SK-N-SH (cell line): ENCODE results near the gene DTNA. TPM values are rescaled to one million over a fixed set of nuclear protein-coding genes. Genes with fewer than 3 reads are reported as not detected.

ENCODE experiments used
- CTCF ChIA-PET: fragments of 300-600, 350-600 bp; formaldehyde crosslinking; extraction: SDS; loops from one replicate; lab custom pipeline; 2021; lab: Yijun Ruan, JAX
- POLR2A ChIA-PET: fragments of 350-600 bp; sonication (Branson Sonifier 250); formaldehyde crosslinking; extraction: SDS; loops from one replicate; lab custom pipeline; 2020; ENCODE audit warnings: antibody characterized with exemption, inconsistent platforms; lab: Yijun Ruan, JAX
- DNase-seq: peaks from one replicate; pipeline ENCODE4 v3.0.0; 2012
- H2AFZ ChIP-seq: fragments of 200-600 bp; sonication (generic); 2 replicates; pipeline ENCODE4 v1.8.1; 2016; ENCODE audit warnings: antibody characterized with exemption, mild to moderate bottlenecking, low read depth
- H3F3A ChIP-seq: fragments of 200-600 bp; sonication (generic); replicated peaks from 2 replicates; pipeline ENCODE3; 2016; ENCODE audit warnings: antibody characterized with exemption, mild to moderate bottlenecking; ENCODE audit not compliant: insufficient read depth
- H3K27ac ChIP-seq, 2 experiments: fragments of 200-500 bp in 1 of 2; fragments of 200-600 bp in 1 of 2; sonication (Bioruptor generic) in 1 of 2; sonication (generic), shearing (Covaris generic) in 1 of 2; 2 replicates each; pipeline versions ENCODE4 v1.5.1 to v1.6.1; 2014 to 2016; ENCODE audit warnings: low read depth in 2 of 2, inconsistent platforms in 1 of 2, low read length in 1 of 2, mild to moderate bottlenecking in 1 of 2, mixed read lengths in 1 of 2
- H3K27me3 ChIP-seq: fragments of 200-600 bp; sonication (generic), shearing (Covaris generic); 2 replicates; pipeline ENCODE4 v1.6.1; 2016; ENCODE audit warnings: mixed run types; ENCODE audit not compliant: insufficient read depth
- H3K36me3 ChIP-seq, 2 experiments: fragments of 200-500 bp in 1 of 2; fragments of 200-600 bp in 1 of 2; sonication (Bioruptor generic) in 1 of 2; sonication (generic) in 1 of 2; replicated peaks in 1 of 2; 2 replicates each; pipeline versions ENCODE3 to v1.5.1; 2014 to 2016; ENCODE audit warnings: low read length in 1 of 2, mild to moderate bottlenecking in 1 of 2; ENCODE audit not compliant: insufficient read depth in 2 of 2, control insufficient read depth in 1 of 2
- H3K4me1 ChIP-seq, 2 experiments: fragments of 200-500 bp in 1 of 2; fragments of 200-600 bp in 1 of 2; sonication (Bioruptor generic) in 1 of 2; sonication (generic), shearing (Covaris generic) in 1 of 2; 2 replicates each; pipeline versions ENCODE4 v1.5.1 to v1.6.1; 2014 to 2016; ENCODE audit warnings: low read depth in 1 of 2, low read length in 1 of 2, mixed run types in 1 of 2; ENCODE audit not compliant: insufficient read depth in 2 of 2, control insufficient read depth in 1 of 2
- H3K4me2 ChIP-seq: fragments of 200-600 bp; sonication (generic), shearing (Covaris generic); 2 replicates; pipeline ENCODE4 v1.6.1; 2017; ENCODE audit warnings: mixed run types
- H3K4me3 ChIP-seq, 2 experiments: fragments of 200-500 bp in 1 of 2; fragments of 200-600 bp in 1 of 2; sonication (Bioruptor generic) in 1 of 2; sonication (generic), shearing (Covaris generic) in 1 of 2; 2 replicates each; pipeline versions ENCODE4 v1.5.1 to v1.8.1; 2014 to 2016; ENCODE audit warnings: low read depth in 2 of 2, inconsistent platforms in 1 of 2, low read length in 1 of 2, mild to moderate bottlenecking in 1 of 2, mixed read lengths in 1 of 2, moderate library complexity in 1 of 2
- H3K79me2 ChIP-seq: fragments of 200-600 bp; sonication (generic); 2 replicates; pipeline ENCODE4 v1.8.1; 2017; ENCODE audit warnings: mild to moderate bottlenecking; ENCODE audit not compliant: insufficient read depth
- H3K9ac ChIP-seq: fragments of 200-600 bp; sonication (generic); 2 replicates; pipeline ENCODE4 v1.6.1; 2017; ENCODE audit warnings: mixed run types
- H3K9me2 ChIP-seq: fragments of 200-600 bp; sonication (generic); 2 replicates; pipeline ENCODE4 v1.6.1; 2017; ENCODE audit warnings: mixed run types
- H3K9me3 ChIP-seq: fragments of 200-600 bp; sonication (generic); 2 replicates; pipeline ENCODE4 v1.6.1; 2017; ENCODE audit warnings: mixed run types, mild to moderate bottlenecking, moderate library complexity
- H4K20me1 ChIP-seq: fragments of 200-600 bp; sonication (generic); 2 replicates; pipeline ENCODE4 v1.6.1; 2017; ENCODE audit warnings: mild to moderate bottlenecking, mixed run types; ENCODE audit not compliant: insufficient read depth
- CHD2 ChIP-seq: fragments of 150-350 bp; IDR thresholded peaks from 2 replicates; pipeline ENCODE4 v1.6.1; 2018; ENCODE audit warnings: low read length; ENCODE audit not compliant: partially characterized antibody
- ELF1 ChIP-seq: IDR thresholded peaks from 2 replicates; pipeline ENCODE4 v1.4.0; 2012
- EP300 ChIP-seq, 2 experiments: IDR thresholded peaks; 2 replicates each; pipeline versions ENCODE4 v1.4.0 to v1.6.1; 2012; ENCODE audit warnings: borderline replicate concordance in 1 of 2, low read depth in 1 of 2, low read length in 1 of 2
- FOSL2 ChIP-seq: IDR thresholded peaks from 2 replicates; pipeline ENCODE4 v1.4.0; 2012; ENCODE audit warnings: low read depth, mild to moderate bottlenecking, moderate library complexity, borderline replicate concordance
- FOXM1 ChIP-seq: IDR thresholded peaks from 2 replicates; pipeline ENCODE4 v1.4.0; 2012; ENCODE audit warnings: low read depth, mild to moderate bottlenecking
- JUND ChIP-seq: IDR thresholded peaks from 2 replicates; pipeline ENCODE4 v1.4.0; 2012
- MAX ChIP-seq: IDR thresholded peaks from 2 replicates; pipeline ENCODE4 v1.4.0; 2012; ENCODE audit warnings: low read depth
- MEF2A ChIP-seq: IDR thresholded peaks from 2 replicates; pipeline ENCODE4 v1.4.0; 2012; ENCODE audit warnings: low read depth, borderline replicate concordance
- MXI1 ChIP-seq: IDR thresholded peaks from 2 replicates; pipeline ENCODE4 v1.6.1; 2012; ENCODE audit warnings: mild to moderate bottlenecking, low read depth, low read length, improper control_type of control experiment
- NFIC ChIP-seq: IDR thresholded peaks from 2 replicates; pipeline ENCODE4 v1.4.0; 2012; ENCODE audit warnings: borderline replicate concordance
- POLR2AphosphoS5 ChIP-seq: IDR thresholded peaks from 2 replicates; pipeline ENCODE4 v1.6.1; 2012; ENCODE audit warnings: low read depth, low read length
- REST ChIP-seq: IDR thresholded peaks from 2 replicates; pipeline ENCODE4 v1.6.1; 2012; ENCODE audit warnings: mild to moderate bottlenecking, low read depth, low read length, moderate library complexity
- RFX5 ChIP-seq: IDR thresholded peaks from 2 replicates; pipeline ENCODE4 v1.6.1; 2012; ENCODE audit warnings: mild to moderate bottlenecking, improper control_type of control experiment, low read length
- TAF1 ChIP-seq: IDR thresholded peaks from 2 replicates; pipeline ENCODE4 v1.6.1; 2012; ENCODE audit warnings: low read depth, mild to moderate bottlenecking, low read length, moderate library complexity, borderline replicate concordance
- TCF12 ChIP-seq: IDR thresholded peaks from 2 replicates; pipeline ENCODE4 v1.4.0; 2012
- USF2 ChIP-seq: fragments of 150-350 bp; IDR thresholded peaks from 2 replicates; pipeline ENCODE4 v1.6.1; 2017; ENCODE audit warnings: antibody characterized with exemption, low read length, low read depth, borderline replicate concordance
- WGBS: methylation state at CpG from one replicate; pipeline ENCODE4 v1.1.6; 2017; ENCODE audit warnings: low lambda C conversion rate; 5-methylcytosine and 5-hydroxymethylcytosine counted together
- polyA plus RNA-seq, 3 experiments: library from polyadenylated mRNA; depleted of rRNA; stranded (reverse); fragments of >200 nt; gene quantifications; 2 replicates each; pipeline ENCODE4 v1.2.3, GENCODE V29; 2012

DTNA gene
- polyA plus RNA-seq, 1 of the 3 experiments (the other 2 are of a cell fraction): 7.9 TPM

GRCh38 chr18:34799291-34799690 lies 89.2 kb downstream of the DTNA start:
- Histone ChIP-seq H3K4me1 (peaks cover 0 to 2% of the 10 kb centered on the region in 2 experiments; a peak in 2 of 4 replicates), H3K27me3 (no peaks in the 10 kb centered on the region), H3K79me2 (no peaks in the 10 kb centered on the region), H3K9ac (no peak overlapping the region), H3K4me3 (no peak overlapping the region), H3F3A (no peaks in the 10 kb centered on the region), H3K9me3 (no peaks in the 10 kb centered on the region), H2AFZ (no peak overlapping the region), H3K4me2 (no peak overlapping the region), H3K36me3 (no peaks in the 10 kb centered on the region), H4K20me1 (no peaks in the 10 kb centered on the region), H3K27ac (no peak overlapping the region), H3K9me2 (no peaks in the 10 kb centered on the region)
- TF ChIP-seq MXI1 (no peak), NFIC (no peak), FOSL2 (no peak), JUND (no peak)
- WGBS: 91% methylated on average over 4 of the region's 4 CpGs
- CTCF ChIA-PET: no interaction called here
- POLR2A ChIA-PET: no interaction called here
- DNase-seq: no peak

- Histone ChIP-seq H3K27ac (no peak overlapping the region), H3K36me3 (no peaks in the 10 kb centered on the region), H3K4me3 (no peak overlapping the region), H3K9me3 (no peaks in the 10 kb centered on the region), H3K4me1 (peaks cover 0 to under 1% of the 10 kb centered on the region in 2 experiments; a peak in 1 of 4 replicates), H3K27me3 (no peaks in the 10 kb centered on the region), H2AFZ (no peak overlapping the region), H3K4me2 (no peak overlapping the region), H4K20me1 (no peaks in the 10 kb centered on the region), H3K9me2 (no peaks in the 10 kb centered on the region), H3F3A (no peaks in the 10 kb centered on the region), H3K9ac (no peak overlapping the region), H3K79me2 (no peaks in the 10 kb centered on the region)
- no peak for TF ChIP-seq MAX
- no peak for TF ChIP-seq CHD2
- no peak for TF ChIP-seq FOXM1
- TF ChIP-seq ELF1: no peak
- TF ChIP-seq TCF12: no peak
- no peak for TF ChIP-seq REST
- no peak for TF ChIP-seq USF2
- TF ChIP-seq TAF1: no peak
- no peak for TF ChIP-seq EP300 (IDR thresholded peaks at IDR 0.05; ENCODE audit: borderline replicate concordance in 1 of 2, low read depth in 1 of 2, low read length in 1 of 2)
- no peak for TF ChIP-seq POLR2AphosphoS5
- no peak for TF ChIP-seq MEF2A
- no peak for TF ChIP-seq RFX5
- CTCF ChIA-PET: interaction anchor here (0.6 to 1.0 kb wide), 2 partner anchors 13 to 93 kb away, joined by 3 read pairs; no protein-coding TSS in a partner anchor
- DNase-seq: no peak
- 87% methylated on average over 1 of the region's 1 CpG for WGBS
- POLR2A ChIA-PET: no interaction called here
These were observed 90.3 kb downstream of the DTNA start for GRCh38 chr18:34800381-34800780.
